SIG-M5 treated with dmso at 0.1 percent for 504 hours (cell line): ENCODE measurements around the gene C5orf58.
"Not testable (repeated sequence)": the region's sequence is repeated elsewhere in the genome, so short reads cannot be mapped to it uniquely, and the experiment has no call there.

ENCODE experiments used
- DNase-seq: peaks from one replicate; lab custom pipeline; 2025; ENCODE audit not compliant: unreplicated experiment; lab: John Stamatoyannopoulos, UW

Gene C5orf58

DNA sequence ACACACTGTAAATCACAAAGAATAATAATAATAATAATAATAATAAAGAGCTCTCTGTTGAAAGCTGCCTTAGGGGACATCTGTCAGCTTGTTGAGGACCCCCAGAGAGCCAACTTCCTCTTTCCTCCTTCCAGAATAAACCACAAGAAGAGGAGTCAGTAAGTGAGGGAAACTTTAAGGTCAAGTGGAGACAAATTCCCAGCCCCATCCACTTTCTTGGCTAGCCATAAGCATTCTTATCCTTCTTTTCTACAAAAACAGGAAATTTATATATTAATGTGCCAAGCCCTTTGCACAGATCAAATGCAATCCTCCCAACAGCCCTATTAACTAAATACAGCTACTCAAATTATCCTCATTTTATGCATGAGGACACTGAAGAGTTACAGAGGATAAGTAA is 9.4 kb upstream of the C5orf58 start:
- no peak for DNase-seq

GRCh38 chr5:170223906-170224305 is 8.9 kb upstream of the C5orf58 start:
- no peak for DNase-seq

DNA sequence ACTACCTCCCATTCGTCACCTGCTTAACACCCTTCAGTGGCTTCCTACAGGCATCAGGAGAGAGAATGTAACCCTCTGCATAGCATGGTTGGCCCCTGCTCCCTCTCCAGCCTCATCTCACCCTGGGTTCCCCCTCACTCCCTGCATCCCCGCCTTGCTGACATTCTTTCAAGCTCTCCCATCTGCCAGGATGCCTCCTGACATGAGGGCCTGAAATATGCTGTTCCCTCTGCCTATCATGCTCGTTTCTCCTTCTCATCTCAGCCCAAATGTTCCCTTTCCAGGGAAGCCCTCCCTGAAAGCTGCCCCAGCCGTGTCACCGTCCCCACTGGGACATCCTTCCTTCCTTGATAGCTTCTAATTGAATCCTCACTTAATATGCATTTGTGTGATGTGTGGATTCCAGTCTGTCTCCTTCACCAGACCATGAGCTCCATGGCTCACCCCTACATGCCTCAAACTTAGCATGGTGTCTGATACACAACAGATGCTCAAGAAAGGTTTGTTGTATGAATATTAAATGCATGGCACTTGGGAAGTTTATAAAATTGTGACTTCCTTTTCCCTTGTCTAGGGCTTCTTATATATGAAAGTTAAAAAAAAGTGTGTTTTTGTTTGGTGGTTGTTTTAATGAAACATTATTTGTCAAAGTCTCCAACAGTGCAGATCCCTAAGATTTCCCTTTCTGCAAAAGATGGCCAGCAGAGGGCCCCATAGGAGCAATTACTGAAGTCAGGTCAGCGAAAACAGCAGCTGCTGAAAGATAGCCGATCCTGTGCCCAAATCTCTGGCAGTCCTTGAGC is 7.3 kb upstream of the C5orf58 start:
- peak; percentile 76 for DNase-seq

GRCh38 chr5:170226129-170226615 is 6.6 kb upstream of the C5orf58 start:
- no peak for DNase-seq

DNA sequence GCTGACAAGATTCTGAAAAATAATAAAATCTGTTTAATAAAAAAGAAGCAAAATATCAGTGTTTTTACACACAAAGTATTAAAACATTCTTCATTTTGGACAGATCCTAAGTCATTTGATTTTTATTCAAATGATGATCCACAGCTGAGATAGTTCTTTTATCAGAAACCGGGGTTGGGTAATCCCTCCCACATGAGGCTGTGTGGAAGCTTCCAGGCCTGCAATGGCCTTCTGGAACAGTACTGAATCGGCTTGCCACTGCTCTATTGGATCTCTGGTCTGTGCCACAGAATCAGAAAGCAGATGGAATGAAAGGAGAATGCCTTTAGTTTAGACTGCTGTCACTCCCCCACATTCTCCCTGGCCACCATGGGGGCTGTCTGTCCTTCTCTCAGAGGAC is 6.1 kb upstream of the C5orf58 start:
- no peak for DNase-seq

GRCh38 chr5:170228762-170229435 is 3.9 kb upstream of the C5orf58 start:
- DNase-seq = no peak

DNA sequence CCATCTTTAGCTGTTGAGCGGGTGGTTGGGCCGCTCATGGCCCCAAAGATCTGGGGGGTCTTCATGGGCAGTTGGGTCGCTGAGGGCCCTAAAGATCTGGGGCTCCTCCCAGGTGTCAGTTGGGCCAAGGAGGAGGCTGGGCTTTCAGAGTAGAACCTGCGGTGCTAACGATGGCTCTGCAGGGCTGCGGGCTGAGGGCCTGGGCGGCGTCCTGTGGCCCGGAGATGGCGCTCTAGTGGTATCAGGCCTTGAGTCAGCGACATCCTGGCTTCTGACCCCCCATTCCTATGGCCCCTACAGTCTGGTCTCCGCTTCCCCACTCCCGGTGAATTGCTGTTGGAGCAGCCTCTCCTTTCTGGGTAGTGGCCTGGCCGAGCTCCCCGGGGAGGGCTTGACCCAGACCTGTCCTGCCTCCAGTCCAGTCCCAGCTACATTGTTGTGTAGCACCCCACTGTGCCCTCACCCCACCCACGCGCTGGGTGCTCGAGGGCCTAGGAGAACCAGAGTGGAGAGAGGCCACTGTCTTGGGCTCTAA is 640 bp downstream of the C5orf58 start:
- DNase-seq = no peak

DNA sequence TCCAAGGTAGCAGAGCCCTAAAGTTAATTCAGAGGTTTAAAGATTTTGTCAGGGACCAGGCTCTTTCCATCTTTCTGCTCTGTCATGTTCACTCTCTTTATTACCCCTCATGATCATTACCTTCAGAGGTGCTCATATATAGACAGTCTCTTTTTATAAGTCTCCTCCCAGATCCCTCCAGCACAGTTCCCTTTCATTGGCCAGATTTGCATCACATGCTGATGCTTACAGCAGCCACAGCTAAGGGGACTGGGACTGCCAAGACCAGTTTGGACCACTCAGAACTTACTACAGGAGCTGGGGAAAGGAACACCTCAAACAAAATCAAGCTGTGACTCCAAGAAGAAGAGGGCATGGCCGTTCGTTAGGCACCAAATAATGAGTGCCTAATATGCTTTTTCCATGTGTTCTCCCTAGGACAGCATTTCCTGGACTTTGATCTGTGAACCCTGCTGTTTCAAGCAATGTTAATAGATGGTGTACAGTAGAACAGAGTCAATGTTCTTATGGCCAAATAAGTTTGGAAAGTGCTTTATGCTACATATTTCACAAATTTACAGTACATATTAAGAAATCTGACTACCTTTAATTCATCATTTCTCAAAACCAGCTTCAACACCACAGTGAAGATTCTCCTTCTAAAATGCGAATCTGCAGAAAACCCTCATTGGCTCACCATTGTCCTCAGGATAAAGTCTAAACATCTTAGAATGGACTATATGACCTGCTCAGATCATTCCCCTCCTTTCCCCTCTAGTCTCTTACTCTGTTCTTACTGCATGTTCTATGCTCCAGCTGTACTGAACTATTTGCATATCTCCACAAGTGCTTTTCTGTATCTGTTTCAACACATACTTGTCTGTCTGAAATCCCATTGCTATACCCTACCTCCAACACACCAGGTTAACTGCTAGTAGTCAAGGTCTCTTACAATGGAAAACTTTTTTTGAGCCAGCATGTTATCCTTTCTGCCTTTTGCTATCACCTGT is 3.4 kb downstream of the C5orf58 start:
- no peak for DNase-seq

DNA sequence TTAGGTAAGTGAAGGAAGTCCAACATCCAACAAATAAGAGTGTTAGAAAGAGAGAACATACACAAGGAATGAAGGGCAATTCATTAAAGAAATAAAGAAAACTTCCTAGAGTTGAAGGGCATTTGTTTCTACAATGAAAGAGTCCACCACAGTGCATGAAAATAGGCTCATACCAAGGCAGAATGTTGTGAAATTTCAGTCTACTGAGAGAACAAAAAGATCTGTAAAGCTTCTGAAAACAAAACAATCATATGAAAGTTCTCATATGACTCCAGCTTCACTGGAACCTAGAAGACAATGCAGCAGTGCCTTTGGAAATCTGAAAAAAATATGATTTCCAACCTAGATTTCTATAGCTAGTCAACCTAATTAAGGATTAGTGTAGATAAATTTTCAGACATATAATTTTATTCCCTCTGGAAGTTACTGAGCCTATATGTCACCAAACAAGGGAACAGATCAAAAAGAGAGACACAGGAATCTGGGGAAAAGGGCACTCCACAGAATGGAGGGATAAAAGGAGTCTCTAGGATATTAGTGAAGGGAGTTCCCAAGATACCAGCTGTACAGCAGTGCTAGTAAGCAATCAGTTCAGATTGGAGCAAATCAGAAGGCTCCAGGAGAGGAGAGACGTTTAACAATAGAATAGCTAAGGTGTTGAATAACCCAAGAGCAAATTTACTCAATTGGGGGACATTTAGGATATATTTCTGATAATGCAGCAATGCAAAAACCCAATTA is 5.8 kb downstream of the C5orf58 start:
- no peak for DNase-seq

- DNase-seq = not testable (repeated sequence)
Measured at GRCh38 chr5:170245436-170245835, 12.7 kb downstream of the C5orf58 start.

- no peak for DNase-seq
Measured at GRCh38 chr5:170246126-170246870, 13.5 kb downstream of the C5orf58 start.

DNA sequence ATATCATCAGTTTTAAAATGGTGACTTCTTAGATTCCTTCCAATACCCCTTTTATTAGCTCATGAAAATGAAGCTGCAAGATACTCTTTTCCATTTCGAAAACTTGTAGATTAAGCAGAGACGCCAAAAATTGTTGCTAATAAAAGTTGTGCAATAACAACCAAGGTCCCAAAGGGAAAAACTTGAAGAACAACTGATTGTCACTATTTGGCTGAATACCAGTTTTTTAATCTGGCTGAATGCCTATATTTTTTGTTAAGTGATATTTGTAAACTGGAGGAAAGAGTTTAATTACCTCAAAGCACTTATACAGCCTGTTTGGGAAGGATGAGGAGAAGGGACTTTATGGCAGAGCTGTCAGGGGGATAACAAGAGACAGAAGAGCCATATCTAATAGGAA is 14.6 kb downstream of the C5orf58 start:
- no peak for DNase-seq

- DNase-seq = no peak
Measured at GRCh38 chr5:170248172-170248930, 15.6 kb downstream of the C5orf58 start.

- DNase-seq = not testable (repeated sequence)
Measured at GRCh38 chr5:170248931-170249227, 16.1 kb downstream of the C5orf58 start.

DNA sequence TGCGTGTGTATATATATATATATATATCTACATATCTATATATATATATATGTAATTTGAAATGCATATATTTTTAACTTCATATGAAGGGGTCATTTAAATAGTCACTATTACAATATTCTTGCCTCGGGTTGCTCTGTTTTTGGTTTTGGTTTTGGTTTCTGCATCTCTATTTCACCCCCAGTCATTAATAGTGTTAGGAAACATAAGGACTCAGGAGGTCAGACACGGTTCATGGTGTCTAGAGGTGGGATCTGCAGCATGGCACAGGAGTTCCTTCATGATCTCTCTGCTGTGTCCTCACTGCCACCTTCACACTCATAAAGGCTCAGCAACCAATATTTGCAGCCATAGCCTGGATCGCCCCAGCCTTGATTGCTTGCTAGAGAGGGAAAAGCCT is 16.6 kb downstream of the C5orf58 start:
- DNase-seq = no peak

- DNase-seq = no peak
Measured at GRCh38 chr5:170250810-170251317, 18.1 kb downstream of the C5orf58 start.

- DNase-seq = no peak
Measured at GRCh38 chr5:170251462-170251861, 18.7 kb downstream of the C5orf58 start.

GRCh38 chr5:170252109-170252508 is 19.3 kb downstream of the C5orf58 start:
- no peak for DNase-seq
